WI38 (cell line): ENCODE results near the gene PLEKHA8.

Experiments used
- H3K4me3 ChIP-seq: 2 replicates; pipeline ENCODE4 v1.5.1; 2011; ENCODE audit warnings: low read depth, mild to moderate bottlenecking, control low read depth, low read length
- CTCF ChIP-seq: IDR thresholded peaks from 2 replicates; pipeline ENCODE4 v1.5.1; 2012; ENCODE audit warnings: low read depth, mild to moderate bottlenecking, control low read depth, low read length

Gene PLEKHA8

DNA sequence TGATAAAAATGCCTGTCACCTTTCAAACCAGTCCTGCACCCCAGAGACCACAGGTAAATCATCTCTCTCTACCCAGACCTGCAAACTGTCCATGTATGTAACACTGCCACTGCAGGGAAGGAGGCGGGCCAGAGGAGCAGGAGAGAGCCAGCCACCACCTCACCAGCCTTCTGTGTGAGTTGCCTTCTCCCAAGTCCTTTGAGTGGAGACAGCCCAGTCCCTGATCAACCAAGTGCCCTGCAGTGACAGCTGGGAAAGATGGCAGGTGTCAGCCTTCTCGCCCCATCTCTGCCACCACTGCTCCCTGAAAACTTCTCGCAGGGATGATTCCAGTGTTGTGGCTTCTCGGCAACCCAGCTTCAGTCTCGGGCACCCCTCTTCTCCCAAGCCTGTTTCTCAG, 149.0 kb downstream of the PLEKHA8 start:
- H3K4me3 ChIP-seq = no peak overlapping the region
- TF ChIP-seq CTCF = no peak

GRCh38 chr7:30177965-30178364, 149.8 kb downstream of the PLEKHA8 start:
- no peak overlapping the region for H3K4me3 ChIP-seq
- no peak for TF ChIP-seq CTCF

- H3K4me3 ChIP-seq = no peak overlapping the region
- no peak for TF ChIP-seq CTCF
Observed at GRCh38 chr7:30178748-30179436, 150.7 kb downstream of the PLEKHA8 start.
